Measurements from ENCODE around the gene MEF2D.

The MEF2D gene

DNA sequence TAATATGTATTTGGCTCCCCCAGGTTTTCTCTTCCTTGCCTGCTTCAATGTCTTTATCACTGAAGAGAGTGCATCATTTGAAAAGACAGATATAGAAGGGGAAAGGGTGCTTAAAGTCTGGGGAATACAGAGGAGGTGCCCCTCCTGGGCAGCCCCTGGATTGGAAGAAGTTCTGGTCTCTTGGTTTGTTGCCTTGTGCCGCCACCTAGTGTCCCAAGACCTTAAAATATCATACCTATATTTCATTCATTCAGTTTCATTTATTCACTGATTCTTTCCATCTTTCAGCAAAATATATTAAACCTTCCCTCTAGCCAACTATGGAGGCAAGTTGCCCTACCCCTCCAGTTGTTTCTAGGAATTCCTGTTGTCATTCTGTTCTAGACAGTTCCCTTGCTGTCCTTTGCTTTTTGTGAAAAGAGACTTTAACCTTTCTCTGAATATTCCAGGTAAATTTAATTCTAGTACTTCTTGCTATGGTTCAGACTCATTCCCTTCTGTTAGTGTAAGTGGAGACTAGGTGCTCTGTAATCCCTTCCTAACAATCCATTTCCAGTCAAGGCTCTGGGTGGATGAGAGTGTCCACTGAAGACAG, 56.1 kb downstream of the MEF2D start:
- FAIRE-seq (no peak), DNase-seq (ENCODE audit: low spot score) (peak; percentile 19)

- DNase-seq (ENCODE audit: low spot score) (no peak), FAIRE-seq (no peak)
These were observed 57.3 kb downstream of the MEF2D start for GRCh38 chr1:156443286-156443685.

- FAIRE-seq = no peak
- no peak for DNase-seq (ENCODE audit: low spot score)
These were observed 59.7 kb downstream of the MEF2D start for GRCh38 chr1:156440654-156441437.

GRCh38 chr1:156439777-156440183, 60.8 kb downstream of the MEF2D start:
- FAIRE-seq (no peak), DNase-seq (ENCODE audit: low spot score) (no peak)

DNA sequence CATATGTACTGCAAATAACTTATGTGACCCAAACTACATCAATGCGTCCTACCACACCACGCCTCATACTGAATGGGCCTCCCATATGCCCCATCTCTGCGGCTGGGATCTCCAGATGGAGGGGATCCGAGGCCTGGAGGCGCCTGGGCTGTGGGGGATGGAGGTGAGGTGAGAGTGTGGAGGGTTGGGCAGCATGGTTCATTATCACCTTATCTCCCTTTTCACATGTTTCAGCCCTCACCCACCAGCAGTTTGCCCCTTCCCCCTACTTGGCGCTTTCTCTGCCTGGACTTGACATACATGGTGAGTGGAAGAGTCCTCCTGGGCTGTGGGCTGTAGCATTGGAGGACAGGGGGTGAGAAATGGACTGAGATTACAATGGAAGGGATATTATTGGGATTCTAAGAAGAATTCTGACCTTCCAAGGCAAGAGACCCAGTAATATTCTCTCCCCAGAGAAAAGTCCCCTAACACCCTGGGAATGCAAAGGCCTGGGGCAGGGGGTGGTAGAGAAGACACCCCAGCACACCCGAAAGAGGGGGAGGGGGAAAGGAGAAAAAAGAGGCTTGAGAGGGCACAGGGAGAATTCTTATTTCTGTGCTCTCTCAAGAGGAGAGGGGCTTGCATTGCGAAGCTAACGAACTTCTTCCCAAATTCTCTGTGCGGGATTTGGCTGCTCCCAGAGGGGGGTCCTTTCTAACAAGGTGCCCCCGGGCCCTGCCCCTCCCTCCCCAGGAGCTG, 61.4 kb downstream of the MEF2D start:
- FAIRE-seq = no peak

GRCh38 chr1:156438278-156438987, 62.1 kb downstream of the MEF2D start:
- FAIRE-seq = no peak
- DNase-seq (ENCODE audit: low spot score) = no peak

More for the DNA sequence above, 61.4 kb downstream of the MEF2D start:
- DNase-seq (ENCODE audit: low spot score) = no peak

- no peak for FAIRE-seq
- no peak for DNase-seq (ENCODE audit: low spot score)
These were observed 63.3 kb downstream of the MEF2D start for GRCh38 chr1:156437037-156437867.

GRCh38 chr1:156436141-156437036, 64.2 kb downstream of the MEF2D start:
- DNase-seq (ENCODE audit: low spot score) (no peak), FAIRE-seq (no peak)

DNA sequence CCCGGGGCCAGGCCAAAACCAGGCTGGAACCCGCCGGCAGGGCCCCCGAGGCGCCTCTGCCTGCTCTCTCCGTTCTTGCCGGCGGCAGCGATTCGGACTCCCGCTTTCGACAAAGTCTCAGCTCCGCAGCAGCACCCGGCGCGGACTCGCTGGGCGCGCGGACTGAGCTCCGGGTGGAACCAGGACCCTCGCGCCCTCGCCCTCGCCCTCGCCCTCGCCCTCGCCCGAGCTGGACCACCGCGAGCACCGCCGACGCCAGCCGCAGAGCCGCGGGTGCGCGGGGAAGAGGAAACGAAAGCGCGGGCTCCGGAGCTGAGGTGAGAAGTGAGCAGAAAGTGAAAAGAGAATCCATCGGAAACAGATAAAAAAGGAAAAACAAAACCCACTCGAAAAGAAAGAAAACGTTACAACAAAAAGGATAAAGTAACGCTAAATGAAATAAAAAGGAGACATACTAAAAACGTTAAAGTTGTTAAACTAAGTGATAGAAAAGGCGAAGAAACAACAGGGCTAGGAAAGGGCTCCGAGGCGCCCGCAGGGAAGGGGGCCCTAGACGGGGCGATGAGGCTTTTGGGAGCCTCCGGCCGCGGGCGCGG, 64.9 kb downstream of the MEF2D start:
- no peak for FAIRE-seq
- no peak for DNase-seq (ENCODE audit: low spot score)

GRCh38 chr1:156434989-156435544, 65.5 kb downstream of the MEF2D start:
- FAIRE-seq = no peak

GRCh38 chr1:156433602-156434001, 67.0 kb downstream of the MEF2D start:
- FAIRE-seq (no peak), DNase-seq (ENCODE audit: low spot score) (no peak)

More at GRCh38 chr1:156434989-156435544, 65.5 kb downstream of the MEF2D start:
- DNase-seq (ENCODE audit: low spot score) = no peak

- DNase-seq (ENCODE audit: low spot score) = no peak
- no peak for FAIRE-seq
These were observed 67.5 kb downstream of the MEF2D start for GRCh38 chr1:156433032-156433431.

DNA sequence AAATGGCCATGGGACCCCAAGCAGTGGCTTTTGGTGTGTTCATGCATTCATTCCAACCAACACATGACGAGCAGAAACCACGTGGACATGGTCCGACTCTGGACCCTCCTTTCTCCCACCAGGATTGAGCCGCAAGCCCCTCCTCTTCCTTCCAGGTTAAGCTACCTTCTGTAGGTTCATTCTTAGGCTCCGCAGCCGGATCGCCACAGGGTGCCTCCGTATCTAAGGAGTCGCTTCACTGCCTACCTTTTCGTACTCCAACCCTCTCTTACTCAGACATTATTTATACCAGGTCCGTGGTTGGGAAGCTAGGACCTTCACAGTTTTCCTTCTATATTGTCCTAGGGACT, 67.9 kb downstream of the MEF2D start:
- FAIRE-seq (no peak), DNase-seq (ENCODE audit: low spot score) (no peak)

GRCh38 chr1:156431769-156432668, 68.6 kb downstream of the MEF2D start:
- DNase-seq (ENCODE audit: low spot score) (no peak), FAIRE-seq (no peak)

- FAIRE-seq (no peak), DNase-seq (ENCODE audit: low spot score) (no peak)
These were observed 69.2 kb downstream of the MEF2D start for GRCh38 chr1:156431366-156431765.

DNA sequence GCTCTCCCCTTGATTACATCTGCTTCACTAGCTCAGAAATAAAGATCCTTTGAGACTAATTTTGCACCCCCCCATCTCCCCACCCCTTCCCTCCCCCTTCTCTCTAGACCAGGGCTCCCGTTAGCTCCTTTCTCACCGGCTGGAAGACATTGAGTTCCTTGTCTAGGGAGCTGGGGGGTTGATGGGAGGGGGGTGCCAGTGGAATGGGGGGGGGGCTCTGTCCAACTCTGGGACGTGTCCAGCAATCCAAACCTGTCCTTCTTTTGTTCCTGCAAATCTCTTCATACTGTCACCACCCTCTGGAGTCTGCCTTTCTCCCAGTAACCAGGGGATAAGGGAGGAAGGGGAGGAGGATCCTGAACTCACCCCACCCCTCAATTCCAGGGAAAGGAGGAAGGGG, 69.7 kb downstream of the MEF2D start:
- DNase-seq (ENCODE audit: low spot score) = no peak
- FAIRE-seq = no peak

- FAIRE-seq (no peak), DNase-seq (ENCODE audit: low spot score) (no peak)
These were observed 70.3 kb downstream of the MEF2D start for GRCh38 chr1:156430303-156430702.
